Nephron (organoid): Measurements from ENCODE around the gene PACS2.

Source experiments
- H3K27ac Mint-ChIP-seq, 3 experiments: 2 replicates each; pipeline ENCODE4 v1.8.0; 2020; ENCODE audit warnings: mixed read lengths in 3 of 3, mild to moderate bottlenecking in 2 of 3, moderate library complexity in 1 of 3
- H3K27me3 Mint-ChIP-seq: 2 replicates; pipeline ENCODE4 v1.8.0; 2021; ENCODE audit warnings: low read depth, mild to moderate bottlenecking, moderate library complexity, mixed read lengths
- H3K36me3 Mint-ChIP-seq: 2 replicates; pipeline ENCODE4 v1.8.0; 2020; ENCODE audit warnings: low read depth, mixed read lengths
- H3K4me1 Mint-ChIP-seq: 2 replicates; pipeline ENCODE4 v1.8.0; 2020; ENCODE audit warnings: mixed read lengths
- H3K4me3 Mint-ChIP-seq, 3 experiments: 2 replicates each; pipeline ENCODE4 v1.8.0; 2020; ENCODE audit warnings: mild to moderate bottlenecking in 3 of 3, mixed read lengths in 3 of 3, moderate library complexity in 2 of 3
- H3K9me3 Mint-ChIP-seq: 2 replicates; pipeline ENCODE4 v1.8.0; 2020; ENCODE audit warnings: mixed read lengths
- CTCF ChIP-seq, 3 experiments: fragments of 200-600 bp; sonication (generic); IDR thresholded peaks; one replicate each; pipeline ENCODE4 v1.5.0; 2021; ENCODE audit warnings: antibody characterized with exemption in 3 of 3; ENCODE audit not compliant: unreplicated experiment in 3 of 3

The PACS2 gene

GRCh38 chr14:105389534-105389933 is 75.0 kb downstream of the PACS2 start:
- Mint-ChIP-seq H3K27me3 (no peaks in the 10 kb centered on the region), H3K4me1 (peaks cover 5% of the 10 kb centered on the region), H3K36me3 (no peaks in the 10 kb centered on the region), H3K4me3 (no peak overlapping the region), H3K27ac (no peak overlapping the region), H3K9me3 (no peaks in the 10 kb centered on the region)
- TF ChIP-seq CTCF (IDR thresholded peaks at IDR 0.05; ENCODE audit: unreplicated experiment in 3 of 3): no peak

GRCh38 chr14:105389976-105390848 is 75.7 kb downstream of the PACS2 start:
- Mint-ChIP-seq H3K36me3 (no peaks in the 10 kb centered on the region), H3K27ac (no peak overlapping the region), H3K4me1 (peaks cover 5% of the 10 kb centered on the region), H3K27me3 (no peaks in the 10 kb centered on the region), H3K4me3 (no peak overlapping the region), H3K9me3 (no peaks in the 10 kb centered on the region)
- no peak for TF ChIP-seq CTCF (IDR thresholded peaks at IDR 0.05; ENCODE audit: unreplicated experiment in 3 of 3)

GRCh38 chr14:105390849-105391500 is 76.4 kb downstream of the PACS2 start:
- Mint-ChIP-seq H3K4me1 (peaks cover 5% of the 10 kb centered on the region), H3K27me3 (no peaks in the 10 kb centered on the region), H3K9me3 (no peaks in the 10 kb centered on the region), H3K27ac (no peak overlapping the region), H3K4me3 (no peak overlapping the region), H3K36me3 (no peaks in the 10 kb centered on the region)
- TF ChIP-seq CTCF (IDR thresholded peaks at IDR 0.05; ENCODE audit: unreplicated experiment in 3 of 3): no peak

- no peak overlapping the region for H3K27ac Mint-ChIP-seq
- TF ChIP-seq CTCF (IDR thresholded peaks at IDR 0.05; ENCODE audit: unreplicated experiment in 3 of 3): no peak
- H3K9me3 Mint-ChIP-seq: no peaks in the 10 kb centered on the region
- no peaks in the 10 kb centered on the region for H3K36me3 Mint-ChIP-seq
- no peak overlapping the region for H3K4me3 Mint-ChIP-seq
- peaks cover 5% of the 10 kb centered on the region for H3K4me1 Mint-ChIP-seq
- no peaks in the 10 kb centered on the region for H3K27me3 Mint-ChIP-seq
Observed at GRCh38 chr14:105391541-105391940, 77.0 kb downstream of the PACS2 start.

- Mint-ChIP-seq H3K4me1 (peaks cover 5% of the 10 kb centered on the region), H3K36me3 (no peaks in the 10 kb centered on the region), H3K27me3 (no peaks in the 10 kb centered on the region), H3K27ac (no peak overlapping the region), H3K9me3 (no peaks in the 10 kb centered on the region), H3K4me3 (no peak overlapping the region)
- no peak for TF ChIP-seq CTCF (IDR thresholded peaks at IDR 0.05; ENCODE audit: unreplicated experiment in 3 of 3)
Observed at GRCh38 chr14:105392131-105393090, 77.9 kb downstream of the PACS2 start.
